GM18909 (cell line): ENCODE data around the gene SLC12A8.
A peak's percentile ranks its signal among the peaks of the same experiment; 100 is the strongest.

Source experiments
- ATAC-seq: cut with Tn5 transposase; IDR thresholded peaks from one replicate; pipeline ENCODE4 v1.9.1; 2021; ENCODE audit warnings: mild to moderate bottlenecking; ENCODE audit not compliant: unreplicated experiment, poor library complexity

SLC12A8 gene

DNA sequence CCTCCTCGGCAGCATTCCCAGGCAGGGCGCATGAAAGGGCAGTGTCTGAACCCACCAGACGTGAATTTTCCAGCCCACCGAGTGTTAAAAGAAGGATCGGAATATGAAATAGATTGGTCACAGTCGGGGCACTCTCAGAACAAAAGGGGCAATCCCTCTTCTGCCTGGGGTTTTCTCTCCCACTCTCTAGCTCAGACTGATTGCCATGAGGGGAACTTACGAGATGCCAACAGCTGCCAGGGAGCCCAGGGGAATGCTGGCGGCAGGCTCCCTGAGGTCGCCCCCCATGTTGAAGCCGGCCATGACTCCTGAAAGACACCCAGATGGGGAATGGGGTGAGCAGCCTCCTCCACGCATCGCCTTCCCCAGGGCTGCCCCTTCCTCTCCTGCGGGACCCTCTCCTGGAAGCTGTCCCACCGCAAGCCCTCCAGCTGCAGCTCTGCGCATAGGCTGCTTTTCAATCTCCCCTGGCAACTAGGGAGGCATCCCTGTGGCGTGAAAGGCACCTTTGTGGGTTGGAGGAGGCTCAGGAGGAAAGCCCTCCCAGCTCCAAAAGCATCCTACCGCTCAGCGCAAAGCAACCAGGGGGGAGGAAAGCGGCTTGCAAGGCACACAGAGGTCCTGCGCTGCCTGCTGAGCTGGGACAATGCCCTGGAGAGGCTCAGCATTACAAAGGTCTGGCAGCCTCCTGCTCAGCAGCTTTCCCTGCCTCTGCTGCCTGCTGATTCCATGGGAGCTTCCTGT lies 92.0 kb downstream of the SLC12A8 start:
- ATAC-seq = no peak

- peak; percentile 75 for ATAC-seq
Measured at GRCh38 chr3:125119752-125120378, 92.7 kb downstream of the SLC12A8 start.

DNA sequence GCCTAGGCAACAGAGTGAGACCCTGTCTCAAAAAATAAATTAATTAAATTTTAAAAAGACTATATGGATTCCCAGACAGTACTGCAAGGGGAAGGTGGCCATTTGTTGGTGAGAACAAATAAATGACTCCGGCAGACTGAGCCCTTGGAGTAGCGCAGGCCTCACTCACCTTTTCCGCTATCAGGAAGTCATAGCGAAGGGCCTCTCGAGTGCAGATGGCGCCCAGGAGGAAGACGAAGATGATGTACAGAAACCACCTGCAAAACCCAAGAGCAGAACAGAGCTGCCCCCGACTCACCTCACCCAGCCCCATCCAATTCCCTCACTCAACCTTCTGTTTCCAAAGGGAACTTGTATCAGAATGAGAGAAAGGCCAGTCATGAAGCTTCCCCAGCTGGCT lies 93.9 kb downstream of the SLC12A8 start:
- no peak for ATAC-seq

DNA sequence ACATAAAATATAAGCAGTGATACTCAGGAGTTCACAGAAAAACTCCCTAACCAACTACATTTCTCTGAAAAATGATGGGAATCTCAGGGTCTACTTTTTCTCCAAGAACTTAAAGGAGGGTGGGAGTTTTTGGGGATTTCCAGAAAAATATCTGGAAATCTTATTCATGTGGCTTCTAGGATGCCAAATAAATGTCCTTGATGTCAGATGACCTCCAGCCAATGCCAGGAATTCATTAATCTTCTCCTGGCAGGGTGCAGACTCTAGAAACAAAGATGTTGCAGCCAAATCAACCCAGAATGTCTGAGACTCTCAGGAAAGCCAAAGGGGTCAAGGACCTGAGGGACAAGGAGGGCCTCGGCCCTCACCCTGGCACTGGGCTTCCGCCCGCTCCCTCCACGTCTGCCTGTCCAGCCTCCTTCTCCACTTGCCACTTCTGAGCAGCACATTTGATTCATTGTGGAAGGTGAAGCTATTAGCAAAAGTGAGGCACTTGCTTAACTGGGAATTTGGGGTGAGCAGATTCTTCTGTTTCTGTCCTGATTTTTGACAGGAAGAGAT lies 94.8 kb downstream of the SLC12A8 start:
- no peak for ATAC-seq

- ATAC-seq = no peak
Measured at GRCh38 chr3:125116311-125117080, 96.1 kb downstream of the SLC12A8 start.

- no peak for ATAC-seq
Measured at GRCh38 chr3:125115640-125116039, 96.9 kb downstream of the SLC12A8 start.

DNA sequence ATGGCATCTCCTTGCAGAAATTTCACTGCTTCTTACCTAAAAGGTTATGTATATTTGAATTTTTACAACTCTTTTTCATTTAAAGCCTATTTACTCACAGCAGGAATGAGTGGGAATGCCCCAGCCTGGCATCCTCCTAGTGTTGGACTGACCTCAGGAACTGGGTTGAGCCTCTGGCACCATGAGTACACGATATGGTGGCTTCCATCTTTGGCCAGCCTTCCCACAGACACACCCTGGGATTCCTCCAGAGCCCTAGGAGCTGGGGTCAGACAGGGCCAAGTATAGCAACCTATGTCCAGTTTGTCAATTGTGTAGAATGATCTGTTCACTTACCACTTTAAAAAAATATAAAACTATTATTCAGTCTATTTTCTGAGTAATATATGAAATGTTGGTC lies 99.6 kb downstream of the SLC12A8 start:
- no peak for ATAC-seq

DNA sequence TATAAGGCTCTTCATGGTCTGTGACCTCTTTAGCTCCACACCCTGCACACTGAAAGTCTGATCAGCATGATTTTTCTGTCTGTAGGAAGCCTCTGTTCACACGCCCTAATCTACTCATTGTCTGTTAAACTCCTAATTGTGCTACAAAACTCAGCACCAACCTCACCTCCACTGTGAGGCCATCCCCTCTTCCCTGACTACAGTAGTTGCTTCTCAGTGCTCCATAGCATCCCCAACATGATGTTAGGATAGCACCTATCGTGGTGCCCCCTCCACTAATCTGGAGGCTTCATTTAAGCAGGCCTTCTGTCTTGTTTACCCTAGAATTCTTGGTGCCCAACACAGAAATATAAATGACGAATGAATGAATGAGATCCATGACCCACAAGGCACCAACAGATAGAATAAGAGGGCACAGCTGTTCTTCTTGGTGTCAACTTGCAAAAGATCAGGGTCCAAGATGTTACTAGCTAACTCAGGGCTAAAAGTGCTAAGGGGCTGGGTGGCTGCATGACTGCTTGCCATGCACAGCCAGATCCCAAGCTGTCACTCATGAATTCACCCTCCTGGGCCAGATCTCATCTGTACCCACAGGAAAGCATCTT lies 101.6 kb downstream of the SLC12A8 start:
- no peak for ATAC-seq

GRCh38 chr3:125110016-125110875 lies 102.3 kb downstream of the SLC12A8 start:
- ATAC-seq = no peak

- no peak for ATAC-seq
Measured at GRCh38 chr3:125109536-125109925, 103.0 kb downstream of the SLC12A8 start.

- ATAC-seq = no peak
Measured at GRCh38 chr3:125108833-125109535, 103.6 kb downstream of the SLC12A8 start.

DNA sequence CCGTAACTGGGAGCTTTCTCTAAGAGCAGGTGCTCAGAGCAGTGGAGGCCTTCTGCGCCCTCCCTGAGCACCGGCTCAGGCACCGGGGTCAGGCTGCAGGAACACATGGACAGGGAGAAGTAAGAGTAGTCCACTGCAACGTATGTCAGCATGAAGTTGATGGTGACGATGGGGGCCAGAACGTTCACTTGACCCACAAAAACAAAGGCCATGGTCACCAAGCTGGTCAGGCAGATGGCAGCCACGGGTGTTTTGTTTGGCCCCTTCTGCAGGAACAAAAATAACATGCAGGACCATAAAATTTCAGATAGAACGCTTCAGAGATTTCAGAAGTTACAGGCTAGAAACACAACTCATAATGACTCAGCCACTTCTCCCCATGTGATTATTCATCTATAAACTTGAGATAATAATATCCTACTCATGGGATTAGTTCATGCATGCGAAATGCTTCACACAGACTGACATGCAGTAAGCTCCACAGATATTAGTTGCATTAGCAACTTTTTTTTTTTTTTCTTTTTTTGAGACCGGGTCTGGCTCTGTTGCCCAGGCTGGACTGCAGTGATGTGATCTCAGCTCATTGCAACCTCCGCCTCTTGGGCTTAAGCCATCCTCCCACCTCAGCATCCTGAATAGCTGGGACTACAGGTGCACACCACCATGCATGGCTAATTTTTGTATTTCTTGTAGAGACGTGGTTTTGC lies 104.5 kb downstream of the SLC12A8 start:
- peak; percentile 43 for ATAC-seq

DNA sequence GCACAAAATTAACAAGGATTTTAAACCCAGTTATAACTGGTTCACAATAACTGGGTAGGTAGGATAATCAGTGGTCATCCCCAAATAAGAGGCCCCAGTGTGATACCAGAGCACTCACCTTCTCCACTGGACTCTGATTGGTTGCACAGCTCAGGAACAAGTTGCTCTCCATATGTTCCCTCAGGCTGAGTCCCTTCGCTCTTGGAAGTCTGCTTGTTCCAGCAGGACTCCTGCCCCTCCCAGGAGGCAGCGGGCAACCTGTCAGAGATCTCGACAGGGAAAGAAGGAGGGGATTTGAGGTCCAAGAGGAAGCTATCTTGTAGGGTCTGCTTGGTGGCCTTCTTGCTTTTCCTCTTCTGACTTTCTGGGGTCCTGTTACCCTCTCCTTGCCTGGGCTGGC lies 105.2 kb downstream of the SLC12A8 start:
- ATAC-seq = peak; percentile 6

DNA sequence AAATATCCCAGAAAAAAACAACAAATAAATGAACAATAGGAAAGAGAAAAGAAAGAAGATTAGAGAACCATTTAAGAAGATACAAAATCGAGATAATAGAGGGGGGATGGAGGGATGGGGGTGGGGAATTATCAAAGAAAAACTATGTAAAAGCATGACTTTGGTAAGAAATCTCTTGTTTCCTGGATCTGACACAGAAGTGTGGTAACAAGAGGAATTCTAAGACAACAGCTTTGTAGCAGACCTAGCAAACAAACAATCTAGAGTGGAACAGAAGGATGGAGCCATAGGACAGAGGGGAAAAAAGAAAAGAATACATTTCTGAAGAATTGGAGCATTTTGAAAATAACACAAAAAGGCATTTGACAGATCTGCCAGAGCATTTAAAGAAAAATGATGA lies 107.4 kb downstream of the SLC12A8 start:
- no peak for ATAC-seq

- ATAC-seq = no peak
Measured at GRCh38 chr3:125104639-125105038, 107.9 kb downstream of the SLC12A8 start.

DNA sequence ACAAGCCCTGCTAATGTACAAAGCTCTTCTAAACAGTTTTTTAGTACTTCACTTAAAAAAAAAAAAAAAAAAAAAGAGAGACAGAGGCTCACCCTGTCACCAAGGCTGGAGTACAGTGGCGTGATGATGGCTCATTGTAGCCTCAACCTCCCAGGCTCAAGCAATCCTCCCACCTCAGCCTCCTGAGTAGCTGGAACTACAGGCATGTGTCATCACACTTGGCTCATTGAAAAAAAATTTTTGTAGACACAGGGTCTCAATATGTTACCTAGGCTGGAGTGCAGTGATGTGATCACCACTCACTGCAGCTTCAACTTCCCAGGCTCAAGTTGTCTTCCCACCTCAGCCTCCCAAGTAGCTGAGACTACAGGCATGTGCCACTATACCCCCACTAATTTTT lies 109.1 kb downstream of the SLC12A8 start:
- ATAC-seq = no peak

- no peak for ATAC-seq
Measured at GRCh38 chr3:125102470-125102869, 110.1 kb downstream of the SLC12A8 start.

- no peak for ATAC-seq
Measured at GRCh38 chr3:125098611-125099291, 113.8 kb downstream of the SLC12A8 start.
